A673 (cell line): Measurements from ENCODE around the gene ODF2L.

Source experiments
- EZH2 ChIP-seq: fragments of 200-600 bp; sonication (generic); IDR thresholded peaks from 2 replicates; pipeline ENCODE4 v1.6.1; 2017; ENCODE audit warnings: borderline replicate concordance, low read depth, mild to moderate bottlenecking, mixed read lengths, antibody characterized with exemption, low read length; ENCODE audit not compliant: poor library complexity, severe bottlenecking
- TF ChIP-seq, protein P1 (sequence below): fragments of 300-800, 200-600 bp; sonication (generic); conservative IDR thresholded peaks from 2 replicates; pipeline ENCODE4 v1.5.1; 2017; ENCODE audit warnings: low read depth, mild to moderate bottlenecking, antibody characterized with exemption, low read length, moderate library complexity, mixed read lengths

DNA sequence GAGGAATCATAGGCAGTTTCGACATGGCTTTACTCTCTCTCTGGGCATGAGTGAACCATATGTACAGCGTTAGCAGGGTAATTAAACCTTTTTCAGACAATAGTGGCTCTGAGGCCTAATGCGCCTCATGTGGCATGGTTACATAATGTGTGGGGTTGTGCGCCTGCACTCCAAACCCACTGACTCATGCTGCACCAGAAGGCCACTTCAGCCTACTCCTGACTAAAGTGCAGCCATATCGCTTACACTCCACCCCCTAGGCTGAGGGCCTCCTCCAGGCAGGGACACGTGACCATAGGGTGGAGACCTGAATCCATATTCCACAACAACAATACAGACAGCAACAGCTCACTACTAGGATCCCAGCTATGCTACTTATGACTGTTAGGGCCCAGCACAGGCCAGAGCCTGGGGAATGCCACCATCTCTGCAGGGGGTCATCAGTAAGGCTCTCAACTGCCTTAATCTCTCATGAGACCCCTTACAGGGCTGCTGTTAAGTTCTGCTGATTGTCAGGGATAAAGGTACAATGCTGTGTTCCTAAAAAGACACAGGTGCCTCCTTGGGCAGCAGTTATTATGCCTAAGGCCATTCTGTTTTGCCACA, 13.4 kb upstream of the ODF2L start:
- TF ChIP-seq, protein P1, sequence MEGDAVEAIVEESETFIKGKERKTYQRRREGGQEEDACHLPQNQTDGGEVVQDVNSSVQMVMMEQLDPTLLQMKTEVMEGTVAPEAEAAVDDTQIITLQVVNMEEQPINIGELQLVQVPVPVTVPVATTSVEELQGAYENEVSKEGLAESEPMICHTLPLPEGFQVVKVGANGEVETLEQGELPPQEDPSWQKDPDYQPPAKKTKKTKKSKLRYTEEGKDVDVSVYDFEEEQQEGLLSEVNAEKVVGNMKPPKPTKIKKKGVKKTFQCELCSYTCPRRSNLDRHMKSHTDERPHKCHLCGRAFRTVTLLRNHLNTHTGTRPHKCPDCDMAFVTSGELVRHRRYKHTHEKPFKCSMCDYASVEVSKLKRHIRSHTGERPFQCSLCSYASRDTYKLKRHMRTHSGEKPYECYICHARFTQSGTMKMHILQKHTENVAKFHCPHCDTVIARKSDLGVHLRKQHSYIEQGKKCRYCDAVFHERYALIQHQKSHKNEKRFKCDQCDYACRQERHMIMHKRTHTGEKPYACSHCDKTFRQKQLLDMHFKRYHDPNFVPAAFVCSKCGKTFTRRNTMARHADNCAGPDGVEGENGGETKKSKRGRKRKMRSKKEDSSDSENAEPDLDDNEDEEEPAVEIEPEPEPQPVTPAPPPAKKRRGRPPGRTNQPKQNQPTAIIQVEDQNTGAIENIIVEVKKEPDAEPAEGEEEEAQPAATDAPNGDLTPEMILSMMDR, result no peak
- no peak for TF ChIP-seq EZH2
